Measurements from ENCODE around the gene PROK1. TPM values are rescaled to one million over a fixed set of nuclear protein-coding genes. Genes with fewer than 3 reads are reported as not detected.

The PROK1 gene
- total and polyA plus RNA-seq, 2 of the 13 experiments (the other 11 are each of a cell fraction or from before 2014, with no cell fraction given): 0.07 TPM; not detected in 1

- ATAC-seq (no peak), FAIRE-seq (no peak), DNase-seq (ENCODE audit: low spot score) (no peak)
- Histone ChIP-seq H3K9me3 (ENCODE audit: low read length) (no peaks in the 10 kb centered on the region), H3K4me2 (ENCODE audit: low read depth, low read length) (no peak overlapping the region), H3K4me3 (replicated peaks in 1 of 3; ENCODE audit: insufficient read depth in 1 of 3, low read depth in 2 of 3, low read length in 3 of 3) (no peak overlapping the region), H3K9ac (ENCODE audit: insufficient read depth, low read depth, low read length) (no peak overlapping the region), H2AFZ (ENCODE audit: low read length) (no peak overlapping the region), H4K20me1 (ENCODE audit: insufficient read depth, low read length) (no peaks in the 10 kb centered on the region), H3K36me3 (replicated peaks in 1 of 2; ENCODE audit: control insufficient read depth in 1 of 2, insufficient read depth in 2 of 2, low read length in 2 of 2) (no peaks in the 10 kb centered on the region), H3K4me1 (ENCODE audit: insufficient read depth, low read length) (no peaks in the 10 kb centered on the region), H3K79me2 (ENCODE audit: insufficient read depth, low read length) (no peaks in the 10 kb centered on the region), H3K27me3 (ENCODE audit: control insufficient read depth in 1 of 2, insufficient read depth in 2 of 2, low read length in 2 of 2) (peaks cover 5 to 14% of the 10 kb centered on the region in 2 experiments; a peak in 4 of 5 replicates), H3K27ac (ENCODE audit: extremely low read length, insufficient read depth, low read length) (no peak overlapping the region)
- BruUV-seq (replicated peaks): no TSS peak
- ChIA-PET POLR2A (no interaction called here), CTCF (ENCODE audit: low intra/inter-chr PET ratio, low total read pairs) (no interaction called here)
- in situ Hi-C loops (cut with HindIII; ENCODE audit: extremely low pct_ligation_motif_present, low pct_unique_long_range_greater_than_20kb): no loop called here
- intact Hi-C loops (cut with micrococcal nuclease; ENCODE audit: unreplicated experiment): no loop called here
- TF ChIP-seq PRDM10 (CRISPR knock-in tag; IDR thresholded peaks at IDR 0.05; ENCODE audit: low read depth) (no peak), ZNF800 (CRISPR knock-in tag; IDR thresholded peaks at IDR 0.05) (no peak), ATAD3A (CRISPR knock-in tag; IDR thresholded peaks at IDR 0.05) (no peak)
- WGBS (ENCODE audit: low lambda C conversion rate): 26% methylated on average over 8 of the region's 8 CpGs
Measured at GRCh38 chr1:110444561-110444960, 6.4 kb upstream of the PROK1 start.
